CD4-positive, alpha-beta T cell (primary cell): ENCODE data around the gene PIGX. TPM values are rescaled to one million over a fixed set of nuclear protein-coding genes. Genes with fewer than 3 reads are reported as not detected.
"Not testable (repeated sequence)": the region's sequence is repeated elsewhere in the genome, so short reads cannot be mapped to it uniquely, and the experiment has no call there.

Source experiments
- ATAC-seq: fragments of 200-7000 bp; cut with Tn5 transposase; one replicate; pipeline ENCODE4 v1.10.0; 2022; ENCODE audit warnings: mild to moderate bottlenecking; ENCODE audit not compliant: poor library complexity
- CTCF ChIA-PET: fragments of 350-600 bp; sonication (Branson Sonifier 250); formaldehyde crosslinking; loops from one replicate; lab custom pipeline; 2021; ENCODE audit warnings: antibody characterized with exemption, inconsistent platforms; lab: Charles Lee
- POLR2A ChIA-PET: fragments of 350-600 bp; sonication (Branson Sonifier 250); formaldehyde crosslinking; loops from one replicate; lab custom pipeline; 2021; ENCODE audit warnings: antibody characterized with exemption, inconsistent platforms; lab: Charles Lee
- DNase-seq, 14 experiments: peaks; one replicate each; pipeline ENCODE4 v3.0.0-alpha.2; 2013 to 2020; ENCODE audit warnings: mixed read lengths in 2 of 14
- H3K27ac ChIP-seq, 2 donors: one replicate each; pipeline versions ENCODE4 v1.5.1 to v1.7.0; 2013; ENCODE audit warnings: low read length in 2 of 2, low read depth in 1 of 2, mild to moderate bottlenecking in 1 of 2
- H3K27me3 ChIP-seq, 2 experiments: 1 replicate in 1 of 2; 2 replicates in 1 of 2; pipeline versions ENCODE4 v1.6.1 to v1.7.0; 2013; ENCODE audit warnings: low read length in 2 of 2, control low read depth in 1 of 2, mild to moderate bottlenecking in 1 of 2, moderate library complexity in 1 of 2; ENCODE audit not compliant: insufficient read depth in 2 of 2, control insufficient read depth in 1 of 2
- H3K36me3 ChIP-seq: one replicate; pipeline ENCODE4 v1.6.1; 2013; ENCODE audit warnings: low read length, control low read depth; ENCODE audit not compliant: insufficient read depth
- H3K4me1 ChIP-seq: one replicate; pipeline ENCODE4 v1.6.1; 2013; ENCODE audit warnings: low read length, control low read depth; ENCODE audit not compliant: insufficient read depth
- H3K4me3 ChIP-seq: one replicate; pipeline ENCODE4 v1.5.1; 2013; ENCODE audit warnings: mild to moderate bottlenecking, low read length, moderate library complexity
- H3K9me3 ChIP-seq, 2 experiments: 1 replicate in 1 of 2; 2 replicates in 1 of 2; pipeline versions ENCODE4 v1.6.1 to v1.7.0; 2013; ENCODE audit warnings: low read length in 2 of 2, mild to moderate bottlenecking in 2 of 2, control low read depth in 1 of 2, moderate library complexity in 1 of 2; ENCODE audit not compliant: control insufficient read depth in 1 of 2, insufficient read depth in 1 of 2
- H3K27ac Mint-ChIP-seq: one replicate; pipeline ENCODE4 v1.8.0; 2020; ENCODE audit warnings: mixed read lengths
- H3K27me3 Mint-ChIP-seq: one replicate; pipeline ENCODE4 v1.8.0; 2021; ENCODE audit warnings: mixed read lengths
- H3K36me3 Mint-ChIP-seq: one replicate; pipeline ENCODE4 v1.8.0; 2021; ENCODE audit warnings: low read depth, mixed read lengths
- H3K4me1 Mint-ChIP-seq: one replicate; pipeline ENCODE4 v1.8.0; 2021; ENCODE audit warnings: low read depth, mixed read lengths
- H3K4me3 Mint-ChIP-seq: one replicate; pipeline ENCODE4 v1.8.0; 2020; ENCODE audit warnings: mild to moderate bottlenecking, mixed read lengths
- H3K9me3 Mint-ChIP-seq: one replicate; pipeline ENCODE4 v1.8.0; 2020; ENCODE audit warnings: mixed read lengths
- CTCF ChIP-seq: fragments of 200-600 bp; IDR thresholded peaks from one replicate; pipeline ENCODE4 v1.8.0; 2022; ENCODE audit warnings: antibody characterized with exemption, mild to moderate bottlenecking
- intact Hi-C, 2 experiments: fragments of 100-400 bp; cut with DNase I in 1 of 2; cut with micrococcal nuclease in 1 of 2; formaldehyde crosslinking; loops; one replicate each; pipeline versions ENCODE4 v1.15.1 to v1.9.0; 2023 to 2025; cut with DNase I, micrococcal nuclease
- total RNA-seq, 174 experiments: library from RNA in 2 of 174; stranded (reverse) in 2 of 174; gene quantifications; one replicate each; pipeline ENCODE4 v1.2.3 and lab custom pipeline; 2021 to 2026

Gene PIGX
- total RNA-seq, 2 experiments from 2014 or later, result 13.3 to 13.9 TPM

GRCh38 chr3:196712514-196713413 lies 587 bp downstream of the PIGX start:
- H3K36me3 Mint-ChIP-seq, result peaks cover 11% of the 10 kb centered on the region

GRCh38 chr3:196717162-196717561 lies 5.0 kb downstream of the PIGX start:
- Mint-ChIP-seq H3K4me1 (peaks cover 20% of the 10 kb centered on the region), H3K36me3 (peaks cover 27% of the 10 kb centered on the region), H3K27ac (peak overlapping the region; percentile 12)
- H3K4me1 ChIP-seq, result peaks cover 16% of the 10 kb centered on the region
- H3K9me3 Mint-ChIP-seq, DNase-seq, H3K4me3 Mint-ChIP-seq, H3K27me3 ChIP-seq, H3K9me3 ChIP-seq, H3K36me3 ChIP-seq, ATAC-seq, H3K27ac ChIP-seq, H3K4me3 ChIP-seq, H3K27me3 Mint-ChIP-seq, CTCF ChIA-PET, POLR2A ChIA-PET: not testable (repeated sequence)
- intact Hi-C loops, result loop anchor here (10.0 kb wide), 2 partner anchors 68 to 282 kb away; partner anchors contain the start of gene UBXN7 (in 1 of the 2)

More at GRCh38 chr3:196712514-196713413, 587 bp downstream of the PIGX start:
- Mint-ChIP-seq H3K4me1 (peaks cover 28% of the 10 kb centered on the region), H3K9me3 (no peaks in the 10 kb centered on the region), H3K27ac (peak overlapping the region; percentile 88), H3K4me3 (peak overlapping the region; percentile 92), H3K27me3 (no peaks in the 10 kb centered on the region)
- H3K27ac ChIP-seq, result peak overlapping the region; percentile 90 to 99
- ATAC-seq (peak; percentile 33), DNase-seq (peak; percentile 20 to 89 (median 62))
- peak overlapping the region; percentile 88 for H3K4me3 ChIP-seq
- H3K4me1 ChIP-seq, result peaks cover 29% of the 10 kb centered on the region
- ChIA-PET POLR2A (interaction anchor here (0.6 to 2.4 kb wide), 12 partner anchors 14 to 280 kb away, joined by 3 to 57 read pairs (median 6); partner anchors contain the start of genes FBXO45, NCBP2, NRROS and PAK2), CTCF (interaction anchor here (1.1 to 1.4 kb wide), 3 partner anchors 26 to 27 kb away, joined by 3 read pairs; partner anchors contain the start of gene PAK2)
- intact Hi-C loops, result loop anchor here (1.0 to 10.0 kb wide), 5 partner anchors 27 to 278 kb away; partner anchors contain the start of genes PAK2 (in 2 of the 2) and UBXN7 (in 1 of the 2)
- H3K27me3 ChIP-seq, result no peaks in the 10 kb centered on the region
- no peaks in the 10 kb centered on the region for H3K36me3 ChIP-seq
- no peak for TF ChIP-seq CTCF
- H3K9me3 ChIP-seq, result no peaks in the 10 kb centered on the region

GRCh38 chr3:196721097-196721496 lies 8.9 kb downstream of the PIGX start:
- Mint-ChIP-seq H3K9me3 (no peaks in the 10 kb centered on the region), H3K27ac (no peak overlapping the region), H3K4me1 (peaks cover 6% of the 10 kb centered on the region), H3K4me3 (no peak overlapping the region), H3K36me3 (peaks cover 46% of the 10 kb centered on the region), H3K27me3 (no peaks in the 10 kb centered on the region)
- intact Hi-C loops, result no loop called here
- no peak overlapping the region for H3K4me3 ChIP-seq
- H3K27me3 ChIP-seq, result no peaks in the 10 kb centered on the region
- peaks cover 17% of the 10 kb centered on the region for H3K36me3 ChIP-seq
- no peak for ATAC-seq
- H3K27ac ChIP-seq, result no peak overlapping the region
- DNase-seq, result no peak
- TF ChIP-seq CTCF, result no peak
- no peaks in the 10 kb centered on the region for H3K4me1 ChIP-seq
- ChIA-PET CTCF (interaction anchor here (1.4 kb wide), 1 partner anchor 27 kb away, joined by 3 read pairs; no protein-coding TSS in a partner anchor), POLR2A (no interaction called here)
- H3K9me3 ChIP-seq, result no peaks in the 10 kb centered on the region
